Endothelial cell of umbilical vein (primary cell): Measurements from ENCODE around the gene PPP1R7.

Source experiments
- EZH2 ChIP-seq: IDR thresholded peaks from 2 replicates; pipeline ENCODE4 v1.6.1; 2012; ENCODE audit warnings: borderline replicate concordance, low read depth, mild to moderate bottlenecking, moderate library complexity, low read length, inconsistent platforms; ENCODE audit not compliant: severe bottlenecking
- FOS ChIP-seq: IDR thresholded peaks from 2 replicates; pipeline ENCODE4 v1.6.1; 2011; ENCODE audit warnings: mild to moderate bottlenecking, low read length, moderate library complexity, borderline replicate concordance; ENCODE audit not compliant: insufficient read depth
- GATA2 ChIP-seq: IDR thresholded peaks from 2 replicates; pipeline ENCODE4 v1.7.0; 2011; ENCODE audit warnings: low read depth, mild to moderate bottlenecking, moderate library complexity, mixed read lengths, low read length; ENCODE audit not compliant: insufficient read length, insufficient read depth
- MYC ChIP-seq: IDR thresholded peaks from one replicate; pipeline ENCODE4 v1.6.1; 2011; ENCODE audit warnings: mild to moderate bottlenecking, low read depth, low read length
- POLR2A ChIP-seq: IDR thresholded peaks from 2 replicates; pipeline ENCODE4 v1.6.1; 2012; ENCODE audit warnings: low read depth, mild to moderate bottlenecking, control low read depth, low read length
- POLR2AphosphoS5 ChIP-seq: IDR thresholded peaks from 2 replicates; pipeline ENCODE4 v1.6.1; 2012; ENCODE audit warnings: low read depth, mild to moderate bottlenecking, control low read depth, low read length, moderate library complexity; ENCODE audit not compliant: insufficient read depth
- TF ChIP-seq, protein P1 (sequence below), 2 donors: IDR thresholded peaks; 1 replicate in 1 of 2; 2 replicates in 1 of 2; pipeline ENCODE4 v1.5.1; 2011; ENCODE audit warnings: low read length in 2 of 2, mild to moderate bottlenecking in 2 of 2, moderate library complexity in 2 of 2, control low read depth in 1 of 2, inconsistent platforms in 1 of 2, low read depth in 1 of 2; ENCODE audit not compliant: insufficient read depth in 1 of 2; ENCODE audit errors: extremely low read depth in 1 of 2
- TF ChIP-seq, protein P2 (sequence below): IDR thresholded peaks from 2 replicates; pipeline ENCODE4 v1.6.1; 2011; ENCODE audit not compliant: insufficient read depth, insufficient read length

DNA sequence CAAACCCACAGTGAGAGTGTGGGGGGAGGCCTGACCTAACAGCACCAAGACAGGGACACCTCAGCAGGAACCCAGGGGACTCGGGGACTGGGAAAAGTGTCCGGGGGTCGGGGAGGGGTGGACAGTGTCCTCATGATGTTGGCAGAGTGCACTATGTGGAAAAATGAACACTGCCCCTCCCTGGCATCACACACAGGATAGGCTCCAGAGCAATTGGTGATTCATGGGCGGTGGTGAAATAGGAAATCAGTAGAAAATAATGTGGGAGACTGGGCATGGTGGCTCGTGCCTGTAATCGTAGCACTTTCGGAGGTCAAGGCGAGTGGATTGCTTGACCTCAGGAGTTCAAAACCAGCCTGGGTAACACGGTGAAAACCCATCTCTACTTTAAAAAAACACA lies 34.6 kb downstream of the PPP1R7 start:
- TF ChIP-seq, protein P1, sequence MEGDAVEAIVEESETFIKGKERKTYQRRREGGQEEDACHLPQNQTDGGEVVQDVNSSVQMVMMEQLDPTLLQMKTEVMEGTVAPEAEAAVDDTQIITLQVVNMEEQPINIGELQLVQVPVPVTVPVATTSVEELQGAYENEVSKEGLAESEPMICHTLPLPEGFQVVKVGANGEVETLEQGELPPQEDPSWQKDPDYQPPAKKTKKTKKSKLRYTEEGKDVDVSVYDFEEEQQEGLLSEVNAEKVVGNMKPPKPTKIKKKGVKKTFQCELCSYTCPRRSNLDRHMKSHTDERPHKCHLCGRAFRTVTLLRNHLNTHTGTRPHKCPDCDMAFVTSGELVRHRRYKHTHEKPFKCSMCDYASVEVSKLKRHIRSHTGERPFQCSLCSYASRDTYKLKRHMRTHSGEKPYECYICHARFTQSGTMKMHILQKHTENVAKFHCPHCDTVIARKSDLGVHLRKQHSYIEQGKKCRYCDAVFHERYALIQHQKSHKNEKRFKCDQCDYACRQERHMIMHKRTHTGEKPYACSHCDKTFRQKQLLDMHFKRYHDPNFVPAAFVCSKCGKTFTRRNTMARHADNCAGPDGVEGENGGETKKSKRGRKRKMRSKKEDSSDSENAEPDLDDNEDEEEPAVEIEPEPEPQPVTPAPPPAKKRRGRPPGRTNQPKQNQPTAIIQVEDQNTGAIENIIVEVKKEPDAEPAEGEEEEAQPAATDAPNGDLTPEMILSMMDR (IDR thresholded peaks at IDR 0.05; ENCODE audit: extremely low read depth in 1 of 2, insufficient read depth in 1 of 2, low read depth in 1 of 2, low read length in 2 of 2): no peak
- TF ChIP-seq, protein P2, sequence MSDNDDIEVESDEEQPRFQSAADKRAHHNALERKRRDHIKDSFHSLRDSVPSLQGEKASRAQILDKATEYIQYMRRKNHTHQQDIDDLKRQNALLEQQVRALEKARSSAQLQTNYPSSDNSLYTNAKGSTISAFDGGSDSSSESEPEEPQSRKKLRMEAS: no peak
- TF ChIP-seq POLR2AphosphoS5 (no peak), GATA2 (no peak), POLR2A (no peak), EZH2 (no peak), FOS (no peak), MYC (no peak)
